ENCODE data around the gene SRGAP2C.
"Not testable (repeated sequence)": the region's sequence is repeated elsewhere in the genome, so short reads cannot be mapped to it uniquely, and the experiment has no call there.

Gene SRGAP2C

DNA sequence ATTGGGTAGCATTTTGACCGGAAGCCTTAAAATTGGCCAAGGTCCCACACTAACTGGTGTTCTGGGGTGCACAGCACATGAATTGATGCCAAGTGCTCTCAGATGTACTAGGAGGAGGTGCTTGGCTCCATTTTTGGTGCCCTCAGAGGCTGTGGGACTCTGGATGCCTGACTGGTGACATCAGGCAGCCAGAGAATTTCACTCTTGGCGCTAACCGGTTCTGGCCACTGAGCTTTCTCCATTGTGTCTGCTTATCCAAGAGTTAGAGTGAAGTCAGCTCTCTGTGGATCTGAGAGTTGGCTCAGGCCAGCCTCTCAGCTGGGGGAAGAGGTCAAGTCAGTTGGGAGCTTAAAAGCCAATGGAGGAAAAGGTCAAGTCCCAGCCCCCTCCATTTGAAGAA is 200.4 kb downstream of the SRGAP2C start:
- DNase-seq (ENCODE audit: low spot score), result not testable (repeated sequence)

DNA sequence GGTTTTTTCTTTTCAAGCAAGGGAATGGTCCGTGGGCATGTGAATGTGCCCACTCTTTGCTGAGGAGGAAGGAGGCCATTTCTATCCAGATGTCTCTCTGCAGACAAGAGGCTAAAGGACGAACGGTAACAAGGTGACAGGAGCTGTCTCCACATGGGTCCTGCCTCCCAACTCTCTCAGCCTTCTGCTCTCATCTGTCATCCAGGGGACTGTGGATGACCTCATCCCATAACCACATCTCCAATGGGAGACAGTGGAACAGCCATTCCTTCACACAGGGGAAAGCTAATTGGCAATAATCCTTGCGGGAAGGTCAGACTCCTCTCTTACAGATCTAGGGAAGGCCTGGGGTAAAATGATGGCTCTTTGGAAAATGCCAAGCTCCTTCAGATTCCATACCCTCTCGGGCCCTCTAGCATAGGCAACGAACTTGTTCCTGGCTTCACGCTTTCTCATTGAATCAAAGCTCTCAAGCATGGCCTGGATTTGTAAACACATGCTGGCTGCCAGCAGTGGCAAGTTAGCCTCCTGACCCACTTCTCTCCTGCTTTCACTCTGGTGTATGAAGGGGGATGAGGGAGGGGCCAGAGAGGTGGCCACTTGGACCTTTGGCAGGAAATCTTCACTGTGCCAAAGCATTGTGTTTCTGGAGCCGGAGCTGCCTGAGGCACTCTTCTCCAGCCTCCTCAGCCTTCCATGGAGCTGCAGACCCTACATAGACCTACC is 201.0 kb downstream of the SRGAP2C start:
- DNase-seq (ENCODE audit: low spot score), result not testable (repeated sequence)

DNA sequence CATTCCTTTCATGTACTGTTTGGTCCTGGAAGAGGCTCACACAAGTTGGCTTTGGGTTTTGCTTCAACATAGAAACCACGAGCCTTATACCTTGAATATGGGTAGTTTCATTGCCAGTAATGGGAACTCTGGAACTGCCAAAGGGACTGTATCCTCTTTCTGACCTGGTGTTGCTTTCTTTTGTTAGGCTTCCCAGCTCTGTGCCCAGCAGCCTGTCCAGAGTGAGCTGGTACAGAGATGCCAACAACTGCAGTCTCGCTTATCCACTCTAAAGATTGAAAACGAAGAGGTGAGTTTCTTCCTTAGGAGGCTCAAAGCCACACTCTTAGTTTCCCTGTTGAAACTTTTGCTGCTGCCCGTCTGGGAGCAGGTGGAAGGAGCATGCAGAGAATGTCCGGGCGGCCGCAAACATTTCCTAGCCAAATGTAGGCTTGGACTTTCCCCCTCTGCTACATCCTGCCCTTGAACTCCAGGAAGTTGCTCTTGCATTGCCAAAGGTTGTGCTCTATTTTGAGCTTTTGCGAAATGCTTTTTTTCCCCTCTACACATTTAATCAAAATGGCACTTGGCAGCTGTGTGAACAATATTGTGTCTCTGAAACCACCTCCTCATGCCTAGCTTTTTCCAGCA is 201.7 kb downstream of the SRGAP2C start:
- not testable (repeated sequence) for DNase-seq (ENCODE audit: low spot score)

- not testable (repeated sequence) for DNase-seq (ENCODE audit: low spot score)
Observed at GRCh38 chr1:121389895-121390560, 205.3 kb downstream of the SRGAP2C start.

GRCh38 chr1:121392130-121392529 is 207.4 kb downstream of the SRGAP2C start:
- not testable (repeated sequence) for DNase-seq (ENCODE audit: low spot score)

- DNase-seq (ENCODE audit: low spot score), result not testable (repeated sequence)
Observed at GRCh38 chr1:121395718-121396201, 211.0 kb downstream of the SRGAP2C start.

- DNase-seq (ENCODE audit: low spot score), result not testable (repeated sequence)
Observed at GRCh38 chr1:121396335-121397081, 211.7 kb downstream of the SRGAP2C start.

- DNase-seq (ENCODE audit: low spot score), result not testable (repeated sequence)
Observed at GRCh38 chr1:121397101-121397500, 212.3 kb downstream of the SRGAP2C start.

- DNase-seq (ENCODE audit: low spot score), result not testable (repeated sequence)
Observed at GRCh38 chr1:121399193-121399592, 214.4 kb downstream of the SRGAP2C start.

DNA sequence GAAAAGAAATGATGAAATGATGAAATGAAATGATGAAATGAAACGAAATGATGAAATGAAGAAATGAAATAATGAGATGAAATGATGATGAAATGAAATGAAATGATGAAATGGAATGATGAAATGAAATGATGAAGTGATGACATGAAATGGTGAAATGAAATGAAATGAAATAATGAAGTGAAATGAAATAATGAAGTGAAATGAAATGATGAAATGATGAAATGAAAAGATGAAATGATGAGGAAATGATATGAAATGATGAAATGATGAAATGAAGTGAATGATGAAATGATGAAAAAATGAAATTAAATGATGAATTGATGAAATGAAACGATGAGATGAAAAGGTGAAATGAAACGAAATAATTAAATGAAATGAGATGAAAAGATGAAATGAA is 215.3 kb downstream of the SRGAP2C start:
- not testable (repeated sequence) for DNase-seq (ENCODE audit: low spot score)

GRCh38 chr1:121400541-121401310 is 216.0 kb downstream of the SRGAP2C start:
- DNase-seq (ENCODE audit: low spot score), result not testable (repeated sequence)

DNA sequence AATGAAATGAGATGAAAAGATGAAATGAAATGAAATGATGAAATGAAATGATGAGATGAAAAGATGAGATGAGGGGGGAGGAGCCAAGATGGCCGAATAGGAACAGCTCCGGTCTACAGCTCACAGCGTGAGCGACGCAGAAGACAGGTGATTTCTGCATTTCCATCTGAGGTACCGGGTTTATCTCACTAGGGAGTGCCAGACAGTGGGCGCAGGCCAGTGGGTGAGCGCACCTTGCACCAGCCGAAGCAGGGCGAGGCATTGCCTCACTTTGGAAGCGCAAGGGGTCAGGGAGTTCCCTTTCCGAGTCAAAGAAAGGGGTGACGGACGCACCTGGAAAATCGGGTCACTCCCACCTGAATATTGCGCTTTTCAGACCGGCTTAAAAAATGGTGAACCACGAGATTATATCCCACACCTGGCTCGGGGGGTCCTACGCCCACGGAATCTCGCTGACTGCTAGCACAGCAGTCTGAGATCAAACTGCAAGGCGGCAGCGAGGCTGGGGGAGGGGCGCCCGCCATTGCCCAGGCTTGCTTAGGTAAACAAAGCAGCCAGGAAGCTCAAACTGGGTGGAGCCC is 216.7 kb downstream of the SRGAP2C start:
- not testable (repeated sequence) for DNase-seq (ENCODE audit: low spot score)

DNA sequence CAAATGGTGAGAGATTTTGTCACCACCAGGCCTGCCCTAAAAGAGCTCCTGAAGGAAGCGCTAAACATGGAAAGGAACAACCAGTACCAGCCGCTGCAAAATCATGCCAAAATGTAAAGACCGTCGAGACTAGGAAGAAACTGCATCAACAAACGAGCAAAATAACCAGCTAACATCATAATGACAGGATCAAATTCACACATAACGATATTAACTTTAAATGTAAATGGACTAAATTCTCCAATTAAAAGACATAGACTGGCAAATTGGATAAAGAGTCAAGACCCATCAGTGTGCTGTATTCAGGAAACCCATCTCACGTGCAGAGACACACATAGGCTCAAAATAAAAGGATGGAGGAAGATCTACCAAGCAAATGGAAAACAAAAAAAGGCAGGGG is 218.5 kb downstream of the SRGAP2C start:
- DNase-seq (ENCODE audit: low spot score), result not testable (repeated sequence)

DNA sequence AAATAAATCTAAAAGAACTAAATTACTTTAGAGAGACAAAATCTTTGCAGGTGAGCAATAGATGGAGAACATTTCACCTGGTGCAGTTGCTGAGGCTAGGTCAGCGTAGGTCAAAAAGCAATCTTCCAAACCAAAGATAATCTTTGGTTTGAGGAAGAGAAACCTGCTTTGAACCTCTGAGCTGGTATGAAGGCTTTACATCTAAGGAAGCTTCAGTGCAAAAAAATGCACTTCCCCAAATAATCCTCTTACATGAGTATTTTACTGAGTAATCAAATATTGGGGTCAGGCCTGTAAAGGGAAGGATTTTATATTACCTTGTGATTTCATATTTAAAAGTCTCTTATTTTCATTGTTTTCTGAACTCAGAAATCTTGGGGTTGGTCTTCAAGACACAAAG is 223.6 kb downstream of the SRGAP2C start:
- DNase-seq (ENCODE audit: low spot score), result no peak

GRCh38 chr1:121413821-121414220 is 229.0 kb downstream of the SRGAP2C start:
- DNase-seq (ENCODE audit: low spot score), result no peak

- DNase-seq (ENCODE audit: low spot score), result no peak
Observed at GRCh38 chr1:121414905-121415304, 230.1 kb downstream of the SRGAP2C start.

DNA sequence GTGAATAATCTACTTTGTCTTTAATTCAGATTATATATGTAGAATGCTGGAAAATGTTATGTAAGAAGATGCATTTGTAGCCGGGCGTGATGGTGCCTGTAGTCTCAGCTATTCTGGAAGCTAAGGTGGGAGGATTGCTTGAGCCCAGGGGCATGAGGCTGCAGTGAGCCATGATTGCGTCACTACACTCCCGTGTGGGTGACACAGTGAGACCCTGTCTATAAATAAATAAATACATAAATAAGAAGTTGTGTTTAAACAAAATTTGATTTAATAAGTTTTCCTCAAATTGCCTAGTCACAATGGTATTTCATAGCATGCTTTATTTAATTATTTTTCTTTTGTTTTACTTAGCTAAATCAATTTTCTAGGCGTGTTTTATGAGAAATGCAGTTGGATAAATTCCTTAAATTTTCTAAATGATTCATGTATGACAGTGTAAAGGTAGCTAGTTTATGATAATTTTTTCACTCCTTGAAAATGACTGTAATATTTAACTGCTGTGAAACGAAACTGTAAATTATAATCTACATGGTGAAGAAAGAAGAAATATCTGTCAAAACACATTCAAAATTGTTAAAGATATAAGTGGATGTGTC is 232.6 kb downstream of the SRGAP2C start:
- DNase-seq (ENCODE audit: low spot score), result no peak

- DNase-seq (ENCODE audit: low spot score), result no peak
Observed at GRCh38 chr1:121418369-121419049, 233.7 kb downstream of the SRGAP2C start.

DNA sequence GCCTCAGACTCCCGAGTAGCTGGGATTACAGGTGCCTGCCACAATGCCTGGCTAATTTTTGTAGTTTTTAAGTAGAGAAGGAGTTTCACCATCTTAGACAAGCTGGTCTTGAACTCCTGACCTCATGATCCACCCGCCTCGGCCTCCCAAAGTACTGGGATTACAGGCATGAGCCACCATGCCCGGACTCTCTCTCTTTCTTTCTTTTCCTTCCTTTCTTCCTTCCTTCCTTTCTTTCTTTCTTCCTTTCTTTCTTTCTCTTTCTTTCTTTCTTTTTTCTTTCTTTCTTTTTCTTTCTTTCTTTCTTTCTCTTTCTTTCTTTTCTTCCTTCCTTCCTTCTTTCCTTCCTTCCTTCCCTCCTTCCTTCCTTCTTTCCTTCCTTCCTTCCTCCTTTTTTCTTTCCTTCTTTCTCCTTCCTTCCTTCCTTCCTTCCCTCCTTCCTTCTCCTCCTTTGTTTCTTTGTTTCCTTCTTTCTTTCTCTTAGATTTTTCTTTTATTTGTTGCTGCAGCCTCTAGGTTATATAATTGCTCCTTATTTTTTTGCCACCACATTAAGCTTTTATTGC is 234.4 kb downstream of the SRGAP2C start:
- not testable (repeated sequence) for DNase-seq (ENCODE audit: low spot score)

DNA sequence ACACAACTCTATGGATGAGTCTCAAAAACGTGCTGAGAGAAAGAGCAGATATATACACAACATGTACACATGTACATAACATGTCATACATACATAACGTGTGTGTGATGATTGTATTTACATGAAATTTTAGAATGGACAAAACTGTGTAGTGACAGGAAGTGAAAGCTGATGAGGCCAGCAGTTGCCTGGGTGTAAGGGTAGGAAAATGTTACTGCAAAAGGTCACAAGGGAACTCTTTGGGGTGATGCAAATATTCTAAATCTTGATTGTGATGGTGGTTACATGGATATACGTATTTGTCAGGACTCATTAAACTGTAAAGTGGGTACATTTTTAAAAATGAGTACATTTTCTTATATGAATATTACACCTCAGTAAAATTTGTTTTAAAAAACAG is 236.7 kb downstream of the SRGAP2C start:
- DNase-seq (ENCODE audit: low spot score), result not testable (repeated sequence)

Measured in HuH-7 (cell line).